OCI-LY3 (cell line): ENCODE data around the gene FSTL4.

Source experiments
- H2AFZ ChIP-seq: fragments of 200-600, 300-600 bp; shearing (Covaris generic); 2 replicates; pipeline ENCODE4 v1.6.0; 2014; ENCODE audit warnings: antibody characterized with exemption, low read depth, low read length
- H3K27ac ChIP-seq: fragments of 200-600, 300-600 bp; sonication (generic); 2 replicates; pipeline ENCODE4 v1.5.1; 2014; ENCODE audit warnings: mild to moderate bottlenecking, low read length, moderate library complexity, mixed read lengths
- H3K27me3 ChIP-seq: fragments of 200-600, 300-600 bp; sonication (generic); 2 replicates; pipeline ENCODE4 v1.6.1; 2014; ENCODE audit warnings: low read depth, low read length, mixed read lengths
- H3K36me3 ChIP-seq: fragments of 200-600, 300-600 bp; sonication (generic); replicated peaks from 2 replicates; pipeline ENCODE3; 2014; ENCODE audit warnings: low read depth, low read length, mixed read lengths
- H3K4me1 ChIP-seq: fragments of 300-600, 200-600 bp; sonication (generic); 2 replicates; pipeline ENCODE4 v1.6.1; 2014; ENCODE audit warnings: low read length, mixed read lengths
- H3K4me2 ChIP-seq: fragments of 200-600, 300-600 bp; sonication (generic); 2 replicates; pipeline ENCODE4 v1.6.1; 2014; ENCODE audit warnings: low read length, mixed read lengths
- H3K4me3 ChIP-seq: fragments of 300-600, 200-600 bp; sonication (generic); 2 replicates; pipeline ENCODE4 v1.5.1; 2014; ENCODE audit warnings: antibody characterized with exemption, mild to moderate bottlenecking, low read length, moderate library complexity
- H3K79me2 ChIP-seq: fragments of 300-600, 200-600 bp; shearing (Covaris generic); 2 replicates; pipeline ENCODE4 v1.6.1; 2014; ENCODE audit warnings: mild to moderate bottlenecking, low read length, mixed read lengths
- H3K9ac ChIP-seq: fragments of 300-600, 200-600 bp; shearing (Covaris generic); 2 replicates; pipeline ENCODE4 v1.6.0; 2014; ENCODE audit warnings: mild to moderate bottlenecking, low read length, moderate library complexity
- H3K9me3 ChIP-seq: fragments of 200-600, 300-600 bp; shearing (Covaris generic); 2 replicates; pipeline ENCODE4 v1.6.1; 2014; ENCODE audit warnings: low read length, mixed read lengths; ENCODE audit not compliant: insufficient read depth
- H4K20me1 ChIP-seq: fragments of 200-600, 300-600 bp; sonication (generic); 2 replicates; pipeline ENCODE4 v1.6.1; 2016; ENCODE audit warnings: low read length, mixed read lengths; ENCODE audit not compliant: insufficient read depth
- EZH2phosphoT487 ChIP-seq: fragments of 200-600 bp; shearing (Covaris generic); IDR thresholded peaks from 2 replicates; pipeline ENCODE4 v1.6.1; 2018; ENCODE audit warnings: antibody characterized with exemption, mixed run types, low read depth
- TF ChIP-seq, protein P1 (sequence below): fragments of 200-600, 300-600 bp; sonication (generic); IDR thresholded peaks from 2 replicates; pipeline ENCODE4 v1.5.1; 2014; ENCODE audit warnings: antibody characterized with exemption, low read length, low read depth

FSTL4 gene

GRCh38 chr5:133298447-133298846 is 313.9 kb downstream of the FSTL4 start:
- Histone ChIP-seq H3K9ac (no peak overlapping the region), H3K36me3 (no peaks in the 10 kb centered on the region), H3K4me1 (no peaks in the 10 kb centered on the region), H3K4me3 (no peak overlapping the region), H3K9me3 (no peaks in the 10 kb centered on the region), H2AFZ (no peak overlapping the region), H3K79me2 (no peaks in the 10 kb centered on the region), H3K4me2 (no peak overlapping the region), H4K20me1 (no peaks in the 10 kb centered on the region), H3K27ac (no peak overlapping the region), H3K27me3 (peaks cover 10% of the 10 kb centered on the region)
- TF ChIP-seq EZH2phosphoT487, result no peak

DNA sequence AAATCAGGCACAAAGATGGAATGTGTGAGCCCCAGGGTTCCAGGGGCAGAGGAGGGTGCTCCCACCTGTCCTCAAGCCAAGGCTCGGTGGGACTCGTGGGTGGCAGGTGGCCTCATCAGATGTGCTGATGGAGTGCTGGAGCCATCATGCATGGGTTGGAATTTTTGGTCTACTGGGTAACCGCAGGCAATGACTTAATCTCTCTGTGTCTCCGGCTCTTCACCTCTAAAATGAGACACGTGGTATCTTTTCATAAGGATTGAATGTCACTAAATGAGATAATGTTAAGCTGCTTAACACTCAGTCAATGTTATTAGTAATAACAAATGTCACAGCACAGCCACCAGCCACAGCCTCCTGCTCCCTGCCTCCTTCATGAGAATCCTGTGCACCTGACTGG is 315.0 kb downstream of the FSTL4 start:
- H3K27me3 ChIP-seq, result peaks cover 6% of the 10 kb centered on the region
- no peak overlapping the region for H3K9ac ChIP-seq
- H2AFZ ChIP-seq, result no peak overlapping the region
- H3K4me2 ChIP-seq, result no peak overlapping the region
- no peak overlapping the region for H3K4me3 ChIP-seq
- H4K20me1 ChIP-seq, result no peaks in the 10 kb centered on the region
- no peaks in the 10 kb centered on the region for H3K9me3 ChIP-seq
- no peaks in the 10 kb centered on the region for H3K79me2 ChIP-seq
- no peaks in the 10 kb centered on the region for H3K4me1 ChIP-seq
- H3K27ac ChIP-seq, result no peak overlapping the region
- H3K36me3 ChIP-seq, result no peaks in the 10 kb centered on the region
- TF ChIP-seq EZH2phosphoT487, result no peak
- TF ChIP-seq, protein P1, sequence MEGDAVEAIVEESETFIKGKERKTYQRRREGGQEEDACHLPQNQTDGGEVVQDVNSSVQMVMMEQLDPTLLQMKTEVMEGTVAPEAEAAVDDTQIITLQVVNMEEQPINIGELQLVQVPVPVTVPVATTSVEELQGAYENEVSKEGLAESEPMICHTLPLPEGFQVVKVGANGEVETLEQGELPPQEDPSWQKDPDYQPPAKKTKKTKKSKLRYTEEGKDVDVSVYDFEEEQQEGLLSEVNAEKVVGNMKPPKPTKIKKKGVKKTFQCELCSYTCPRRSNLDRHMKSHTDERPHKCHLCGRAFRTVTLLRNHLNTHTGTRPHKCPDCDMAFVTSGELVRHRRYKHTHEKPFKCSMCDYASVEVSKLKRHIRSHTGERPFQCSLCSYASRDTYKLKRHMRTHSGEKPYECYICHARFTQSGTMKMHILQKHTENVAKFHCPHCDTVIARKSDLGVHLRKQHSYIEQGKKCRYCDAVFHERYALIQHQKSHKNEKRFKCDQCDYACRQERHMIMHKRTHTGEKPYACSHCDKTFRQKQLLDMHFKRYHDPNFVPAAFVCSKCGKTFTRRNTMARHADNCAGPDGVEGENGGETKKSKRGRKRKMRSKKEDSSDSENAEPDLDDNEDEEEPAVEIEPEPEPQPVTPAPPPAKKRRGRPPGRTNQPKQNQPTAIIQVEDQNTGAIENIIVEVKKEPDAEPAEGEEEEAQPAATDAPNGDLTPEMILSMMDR, result no peak

DNA sequence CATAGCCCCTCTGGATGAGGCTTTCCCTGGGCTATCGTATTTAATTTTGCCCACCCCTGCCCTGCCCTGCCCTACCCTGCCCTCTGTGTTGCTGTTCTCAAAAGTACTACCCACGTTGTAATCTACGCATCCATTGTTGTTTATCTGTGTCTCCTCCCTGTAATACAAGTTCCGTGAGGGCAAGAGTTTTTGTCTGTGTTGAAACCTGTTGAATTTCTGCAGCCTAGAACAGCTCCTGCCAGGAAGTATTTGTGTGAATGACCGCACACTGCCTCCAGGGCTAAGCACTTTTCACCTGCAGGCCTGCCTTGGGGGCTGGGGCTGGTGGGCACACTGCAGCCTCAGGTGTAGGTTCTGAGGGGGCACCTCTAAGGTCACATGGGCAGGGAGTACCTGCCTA is 315.7 kb downstream of the FSTL4 start:
- Histone ChIP-seq H3K79me2 (no peaks in the 10 kb centered on the region), H4K20me1 (no peaks in the 10 kb centered on the region), H2AFZ (no peak overlapping the region), H3K9me3 (no peaks in the 10 kb centered on the region), H3K36me3 (no peaks in the 10 kb centered on the region), H3K27me3 (peaks cover 6% of the 10 kb centered on the region), H3K9ac (no peak overlapping the region), H3K4me3 (no peak overlapping the region), H3K4me2 (no peak overlapping the region), H3K27ac (no peak overlapping the region), H3K4me1 (no peaks in the 10 kb centered on the region)
- no peak for TF ChIP-seq EZH2phosphoT487
- TF ChIP-seq, protein P1, result no peak

DNA sequence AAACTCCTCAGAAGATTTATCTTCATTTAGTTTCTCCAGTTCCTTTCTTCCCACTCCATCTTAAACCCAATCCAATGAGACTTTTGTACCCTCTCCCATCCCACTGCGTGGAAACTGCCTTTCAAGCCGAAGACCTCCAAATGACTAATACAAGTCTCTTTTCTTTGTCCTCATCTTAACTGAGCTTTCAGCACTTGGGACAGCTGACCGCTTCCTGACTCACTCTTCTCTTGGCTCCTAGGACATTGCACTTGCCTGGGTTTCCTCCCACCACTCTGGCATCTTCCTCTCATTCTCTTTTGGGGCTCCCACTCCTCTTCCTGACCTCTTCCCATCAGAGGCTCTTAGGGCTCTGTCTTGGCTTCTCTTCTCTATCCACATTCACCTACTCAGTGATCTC is 316.8 kb downstream of the FSTL4 start:
- H3K4me1 ChIP-seq, result no peaks in the 10 kb centered on the region
- H3K79me2 ChIP-seq, result no peaks in the 10 kb centered on the region
- no peaks in the 10 kb centered on the region for H3K9me3 ChIP-seq
- no peak overlapping the region for H3K27ac ChIP-seq
- H3K9ac ChIP-seq, result no peak overlapping the region
- no peak overlapping the region for H3K4me2 ChIP-seq
- no peak overlapping the region for H2AFZ ChIP-seq
- H3K4me3 ChIP-seq, result no peak overlapping the region
- TF ChIP-seq EZH2phosphoT487, result no peak
- TF ChIP-seq, protein P1, result no peak
- no peaks in the 10 kb centered on the region for H4K20me1 ChIP-seq
- no peaks in the 10 kb centered on the region for H3K36me3 ChIP-seq
- H3K27me3 ChIP-seq, result peaks cover 6% of the 10 kb centered on the region

- no peak overlapping the region for H3K27ac ChIP-seq
- no peaks in the 10 kb centered on the region for H3K4me1 ChIP-seq
- no peak overlapping the region for H3K4me3 ChIP-seq
- no peaks in the 10 kb centered on the region for H4K20me1 ChIP-seq
- H3K36me3 ChIP-seq, result no peaks in the 10 kb centered on the region
- no peaks in the 10 kb centered on the region for H3K79me2 ChIP-seq
- H3K9ac ChIP-seq, result no peak overlapping the region
- no peak for TF ChIP-seq EZH2phosphoT487
- TF ChIP-seq, protein P1, result no peak
- H2AFZ ChIP-seq, result no peak overlapping the region
- H3K9me3 ChIP-seq, result no peaks in the 10 kb centered on the region
- peaks cover 6% of the 10 kb centered on the region for H3K27me3 ChIP-seq
- no peak overlapping the region for H3K4me2 ChIP-seq
These were observed 318.0 kb downstream of the FSTL4 start for GRCh38 chr5:133294380-133294779.
